ENCODE measurements around the gene NRXN3. TPM values are rescaled to one million over a fixed set of nuclear protein-coding genes. Genes with fewer than 3 reads are reported as not detected.

Gene NRXN3
- total and polyA plus RNA-seq, 2 of the 13 experiments (the other 11 are each of a cell fraction or from before 2014, with no cell fraction given): 0.03 TPM; not detected in 1

DNA sequence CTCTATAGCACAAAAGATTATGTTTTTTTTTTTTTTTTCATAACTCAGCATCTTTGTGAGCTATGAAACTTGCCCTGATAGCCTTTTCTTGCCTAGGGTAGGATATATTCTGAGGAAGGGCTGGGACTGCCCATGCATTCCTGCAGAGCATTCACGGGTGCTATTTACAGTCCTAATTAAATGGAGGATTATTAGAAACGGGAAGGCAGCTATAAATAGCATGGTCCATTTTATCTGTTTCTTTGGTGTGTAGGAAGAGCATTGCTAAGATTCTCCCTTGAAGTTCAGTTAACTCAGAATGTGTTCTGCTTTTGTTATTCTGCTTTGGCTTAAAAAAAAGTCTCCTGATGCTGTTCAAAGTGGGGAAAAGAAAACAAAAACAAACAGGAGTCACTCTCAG is 1410.2 kb downstream of the NRXN3 start:
- in situ Hi-C loops (cut with HindIII; ENCODE audit: extremely low pct_ligation_motif_present, low pct_unique_long_range_greater_than_20kb) (loop anchor here (25.0 kb wide), 1 partner anchor 107 kb away; no protein-coding TSS in a partner anchor), intact Hi-C loops (cut with micrococcal nuclease; ENCODE audit: unreplicated experiment) (no loop called here)
- 20% methylated on average over 2 of the region's 2 CpGs for WGBS (ENCODE audit: low lambda C conversion rate)
- H3K4me1 ChIP-seq (ENCODE audit: insufficient read depth, low read length): no peaks in the 10 kb centered on the region
- H3K9ac ChIP-seq (ENCODE audit: insufficient read depth, low read depth, low read length): no peak overlapping the region
- no TSS peak for BruUV-seq (replicated peaks)
- ChIA-PET POLR2A (no interaction called here), CTCF (ENCODE audit: low intra/inter-chr PET ratio, low total read pairs) (no interaction called here)
- H3K27ac ChIP-seq (ENCODE audit: extremely low read length, insufficient read depth, low read length): no peak overlapping the region
- no peak for FAIRE-seq
- no peak overlapping the region for H3K4me3 ChIP-seq (replicated peaks in 1 of 3; ENCODE audit: insufficient read depth in 1 of 3, low read depth in 2 of 3, low read length in 3 of 3)
- no peaks in the 10 kb centered on the region for H3K36me3 ChIP-seq (replicated peaks in 1 of 2; ENCODE audit: control insufficient read depth in 1 of 2, insufficient read depth in 2 of 2, low read length in 2 of 2)
- no peaks in the 10 kb centered on the region for H3K79me2 ChIP-seq (ENCODE audit: insufficient read depth, low read length)
- no peak overlapping the region for H2AFZ ChIP-seq (ENCODE audit: low read length)
- H3K27me3 ChIP-seq (ENCODE audit: control insufficient read depth in 1 of 2, insufficient read depth in 2 of 2, low read length in 2 of 2): no peaks in the 10 kb centered on the region; a peak in 1 of 5 replicates
- ATAC-seq: no peak
- no peaks in the 10 kb centered on the region for H4K20me1 ChIP-seq (ENCODE audit: insufficient read depth, low read length)
- peaks cover 77% of the 10 kb centered on the region for H3K9me3 ChIP-seq (ENCODE audit: low read length)
- H3K4me2 ChIP-seq (ENCODE audit: low read depth, low read length): no peak overlapping the region
- no peak for DNase-seq (ENCODE audit: low spot score)
- no peak for TF ChIP-seq ZFP82 (CRISPR knock-in tag; IDR thresholded peaks at IDR 0.05; ENCODE audit: borderline replicate concordance)
- TF ChIP-seq GABPB1 (CRISPR knock-in tag; IDR thresholded peaks at IDR 0.05): no peak
- TF ChIP-seq, protein P1, sequence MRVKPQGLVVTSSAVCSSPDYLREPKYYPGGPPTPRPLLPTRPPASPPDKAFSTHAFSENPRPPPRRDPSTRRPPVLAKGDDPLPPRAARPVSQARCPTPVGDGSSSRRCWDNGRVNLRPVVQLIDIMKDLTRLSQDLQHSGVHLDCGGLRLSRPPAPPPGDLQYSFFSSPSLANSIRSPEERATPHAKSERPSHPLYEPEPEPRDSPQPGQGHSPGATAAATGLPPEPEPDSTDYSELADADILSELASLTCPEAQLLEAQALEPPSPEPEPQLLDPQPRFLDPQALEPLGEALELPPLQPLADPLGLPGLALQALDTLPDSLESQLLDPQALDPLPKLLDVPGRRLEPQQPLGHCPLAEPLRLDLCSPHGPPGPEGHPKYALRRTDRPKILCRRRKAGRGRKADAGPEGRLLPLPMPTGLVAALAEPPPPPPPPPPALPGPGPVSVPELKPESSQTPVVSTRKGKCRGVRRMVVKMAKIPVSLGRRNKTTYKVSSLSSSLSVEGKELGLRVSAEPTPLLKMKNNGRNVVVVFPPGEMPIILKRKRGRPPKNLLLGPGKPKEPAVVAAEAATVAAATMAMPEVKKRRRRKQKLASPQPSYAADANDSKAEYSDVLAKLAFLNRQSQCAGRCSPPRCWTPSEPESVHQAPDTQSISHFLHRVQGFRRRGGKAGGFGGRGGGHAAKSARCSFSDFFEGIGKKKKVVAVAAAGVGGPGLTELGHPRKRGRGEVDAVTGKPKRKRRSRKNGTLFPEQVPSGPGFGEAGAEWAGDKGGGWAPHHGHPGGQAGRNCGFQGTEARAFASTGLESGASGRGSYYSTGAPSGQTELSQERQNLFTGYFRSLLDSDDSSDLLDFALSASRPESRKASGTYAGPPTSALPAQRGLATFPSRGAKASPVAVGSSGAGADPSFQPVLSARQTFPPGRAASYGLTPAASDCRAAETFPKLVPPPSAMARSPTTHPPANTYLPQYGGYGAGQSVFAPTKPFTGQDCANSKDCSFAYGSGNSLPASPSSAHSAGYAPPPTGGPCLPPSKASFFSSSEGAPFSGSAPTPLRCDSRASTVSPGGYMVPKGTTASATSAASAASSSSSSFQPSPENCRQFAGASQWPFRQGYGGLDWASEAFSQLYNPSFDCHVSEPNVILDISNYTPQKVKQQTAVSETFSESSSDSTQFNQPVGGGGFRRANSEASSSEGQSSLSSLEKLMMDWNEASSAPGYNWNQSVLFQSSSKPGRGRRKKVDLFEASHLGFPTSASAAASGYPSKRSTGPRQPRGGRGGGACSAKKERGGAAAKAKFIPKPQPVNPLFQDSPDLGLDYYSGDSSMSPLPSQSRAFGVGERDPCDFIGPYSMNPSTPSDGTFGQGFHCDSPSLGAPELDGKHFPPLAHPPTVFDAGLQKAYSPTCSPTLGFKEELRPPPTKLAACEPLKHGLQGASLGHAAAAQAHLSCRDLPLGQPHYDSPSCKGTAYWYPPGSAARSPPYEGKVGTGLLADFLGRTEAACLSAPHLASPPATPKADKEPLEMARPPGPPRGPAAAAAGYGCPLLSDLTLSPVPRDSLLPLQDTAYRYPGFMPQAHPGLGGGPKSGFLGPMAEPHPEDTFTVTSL (CRISPR knock-in tag; IDR thresholded peaks at IDR 0.05; ENCODE audit: borderline replicate concordance): no peak
- TF ChIP-seq EEA1 (CRISPR knock-in tag; IDR thresholded peaks at IDR 0.05; ENCODE audit: borderline replicate concordance): no peak
- no peak for TF ChIP-seq DNMT3B (CRISPR knock-in tag; conservative IDR thresholded peaks at IDR 0.05)
- TF ChIP-seq ARNT (IDR thresholded peaks at IDR 0.05): no peak
- no peak for TF ChIP-seq ATF4 (CRISPR knock-in tag; IDR thresholded peaks at IDR 0.05)
- TF ChIP-seq ZNF235 (CRISPR knock-in tag; IDR thresholded peaks at IDR 0.05; ENCODE audit: borderline replicate concordance): no peak
- no peak for TF ChIP-seq ZNF234 (CRISPR knock-in tag; conservative IDR thresholded peaks at IDR 0.05)
- no peak for TF ChIP-seq PREB (CRISPR knock-in tag; IDR thresholded peaks at IDR 0.05)
- TF ChIP-seq ZZZ3 (CRISPR knock-in tag; IDR thresholded peaks at IDR 0.05; ENCODE audit: borderline replicate concordance): no peak

All from HepG2 (cell line).